LoVo (cell line): ENCODE measurements around the gene NUP160.
"Not testable (repeated sequence)": the region's sequence is repeated elsewhere in the genome, so short reads cannot be mapped to it uniquely, and the experiment has no call there.

Experiments
- DNase-seq: peaks from one replicate; pipeline ENCODE4 v3.0.0-alpha.2; 2016; ENCODE audit warnings: low spot score

The NUP160 gene

GRCh38 chr11:47861728-47862127, 13.6 kb upstream of the NUP160 start:
- no peak for DNase-seq

GRCh38 chr11:47860536-47860935, 12.4 kb upstream of the NUP160 start:
- no peak for DNase-seq

GRCh38 chr11:47857892-47858543, 9.9 kb upstream of the NUP160 start:
- DNase-seq = no peak

- DNase-seq = no peak
Measured at GRCh38 chr11:47857485-47857884, 9.3 kb upstream of the NUP160 start.

GRCh38 chr11:47856186-47856585, 8.0 kb upstream of the NUP160 start:
- DNase-seq = no peak

GRCh38 chr11:47854667-47855066, 6.5 kb upstream of the NUP160 start:
- no peak for DNase-seq

- no peak for DNase-seq
Measured at GRCh38 chr11:47852053-47852452, 3.9 kb upstream of the NUP160 start.

GRCh38 chr11:47850337-47850736, 2.2 kb upstream of the NUP160 start:
- DNase-seq = no peak

GRCh38 chr11:47848700-47849155, 578 bp upstream of the NUP160 start:
- no peak for DNase-seq

- DNase-seq = no peak
Measured at GRCh38 chr11:47847537-47847891, 636 bp downstream of the NUP160 start.

- DNase-seq = no peak
Measured at GRCh38 chr11:47846998-47847397, 1.2 kb downstream of the NUP160 start.

- DNase-seq = no peak
Measured at GRCh38 chr11:47843361-47844055, 4.6 kb downstream of the NUP160 start.

GRCh38 chr11:47842749-47843148, 5.4 kb downstream of the NUP160 start:
- no peak for DNase-seq

GRCh38 chr11:47837929-47838328, 10.2 kb downstream of the NUP160 start:
- no peak for DNase-seq

GRCh38 chr11:47837292-47837691, 10.9 kb downstream of the NUP160 start:
- DNase-seq = no peak

- not testable (repeated sequence) for DNase-seq
Measured at GRCh38 chr11:47830013-47830412, 18.1 kb downstream of the NUP160 start.

- no peak for DNase-seq
Measured at GRCh38 chr11:47828284-47828683, 19.9 kb downstream of the NUP160 start.

- DNase-seq = not testable (repeated sequence)
Measured at GRCh38 chr11:47822664-47823063, 25.5 kb downstream of the NUP160 start.

GRCh38 chr11:47819743-47820142, 28.4 kb downstream of the NUP160 start:
- DNase-seq = no peak

GRCh38 chr11:47800759-47801158, 47.4 kb downstream of the NUP160 start:
- DNase-seq = no peak

- no peak for DNase-seq
Measured at GRCh38 chr11:47797633-47798032, 50.5 kb downstream of the NUP160 start.

GRCh38 chr11:47791774-47792430, 56.2 kb downstream of the NUP160 start:
- no peak for DNase-seq

- not testable (repeated sequence) for DNase-seq
Measured at GRCh38 chr11:47790017-47790416, 58.1 kb downstream of the NUP160 start.
